K562 (cell line): ENCODE measurements around the gene HPD.
"Not testable (repeated sequence)": the region's sequence is repeated elsewhere in the genome, so short reads cannot be mapped to it uniquely, and the experiment has no call there.

Experiments used
- CCNT2 ChIP-seq: IDR thresholded peaks from 2 replicates; pipeline ENCODE4 v1.6.1; 2011; ENCODE audit warnings: borderline replicate concordance, low read depth, mild to moderate bottlenecking, moderate library complexity, mixed read lengths, low read length; ENCODE audit not compliant: insufficient read length; ENCODE audit errors: extremely low read depth
- CTCF ChIP-seq, 3 experiments: IDR thresholded peaks in 2 of 3; conservative IDR thresholded peaks in 1 of 3; 2 replicates each; pipeline ENCODE4 v1.5.1; 2011 to 2012; ENCODE audit warnings: low read length in 3 of 3, mild to moderate bottlenecking in 3 of 3, control low read depth in 2 of 3, improper control_type of control experiment in 1 of 3, inconsistent platforms in 1 of 3, low read depth in 1 of 3, mixed read lengths in 1 of 3, moderate library complexity in 1 of 3; ENCODE audit not compliant: insufficient read depth in 2 of 3
- PREB ChIP-seq: sonication (generic); formaldehyde crosslinking; IDR thresholded peaks from 2 replicates; pipeline ENCODE4 v1.8.1; 2023; ENCODE audit warnings: mild to moderate bottlenecking, missing genetic modification reagents
- TCF7L2 ChIP-seq: fragments of 150-350 bp; IDR thresholded peaks from 2 replicates; pipeline ENCODE4 v1.6.1; 2016; ENCODE audit warnings: low read depth, mild to moderate bottlenecking, low read length, moderate library complexity
- ZBTB43 ChIP-seq: sonication (generic); formaldehyde crosslinking; IDR thresholded peaks from 2 replicates; pipeline ENCODE4 v1.8.0; 2023; ENCODE audit warnings: mild to moderate bottlenecking, missing genetic modification reagents

- not testable (repeated sequence) for TF ChIP-seq ZBTB43 (CRISPR knock-in tag); TCF7L2; CTCF (IDR thresholded peaks at IDR 0.05 in 2 of 3, conservative IDR thresholded peaks at IDR 0.05 in 1 of 3; ENCODE audit: insufficient read depth in 2 of 3, low read depth in 1 of 3, low read length in 3 of 3); PREB (CRISPR knock-in tag); CCNT2
Observed at GRCh38 chr12:121876080-121876447, 17.4 kb upstream of the HPD start.
